ENCODE results near the gene NF1.
"Not testable (repeated sequence)": the region's sequence is repeated elsewhere in the genome, so short reads cannot be mapped to it uniquely, and the experiment has no call there.

Gene NF1

DNA sequence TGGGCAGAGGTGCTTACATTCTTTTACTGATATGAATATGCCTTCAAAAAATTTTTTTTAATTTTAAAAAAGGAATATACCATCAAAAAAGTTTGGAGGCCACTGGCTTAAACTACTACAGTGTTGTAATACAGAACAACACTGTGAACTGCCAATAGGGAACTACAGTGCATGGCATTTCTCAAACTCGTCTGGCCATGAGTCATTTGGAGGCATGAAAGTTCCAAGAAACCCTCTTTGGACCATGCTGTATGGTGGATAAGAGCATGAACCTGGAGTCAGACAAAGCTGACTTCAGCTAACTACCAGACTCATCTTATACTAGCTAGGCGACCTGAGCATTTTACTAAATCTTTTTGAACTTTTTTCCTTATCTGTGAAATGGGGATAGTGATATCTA is 9.2 kb upstream of the NF1 start:
- TF ChIP-seq, protein P1, sequence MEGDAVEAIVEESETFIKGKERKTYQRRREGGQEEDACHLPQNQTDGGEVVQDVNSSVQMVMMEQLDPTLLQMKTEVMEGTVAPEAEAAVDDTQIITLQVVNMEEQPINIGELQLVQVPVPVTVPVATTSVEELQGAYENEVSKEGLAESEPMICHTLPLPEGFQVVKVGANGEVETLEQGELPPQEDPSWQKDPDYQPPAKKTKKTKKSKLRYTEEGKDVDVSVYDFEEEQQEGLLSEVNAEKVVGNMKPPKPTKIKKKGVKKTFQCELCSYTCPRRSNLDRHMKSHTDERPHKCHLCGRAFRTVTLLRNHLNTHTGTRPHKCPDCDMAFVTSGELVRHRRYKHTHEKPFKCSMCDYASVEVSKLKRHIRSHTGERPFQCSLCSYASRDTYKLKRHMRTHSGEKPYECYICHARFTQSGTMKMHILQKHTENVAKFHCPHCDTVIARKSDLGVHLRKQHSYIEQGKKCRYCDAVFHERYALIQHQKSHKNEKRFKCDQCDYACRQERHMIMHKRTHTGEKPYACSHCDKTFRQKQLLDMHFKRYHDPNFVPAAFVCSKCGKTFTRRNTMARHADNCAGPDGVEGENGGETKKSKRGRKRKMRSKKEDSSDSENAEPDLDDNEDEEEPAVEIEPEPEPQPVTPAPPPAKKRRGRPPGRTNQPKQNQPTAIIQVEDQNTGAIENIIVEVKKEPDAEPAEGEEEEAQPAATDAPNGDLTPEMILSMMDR (IDR thresholded peaks at IDR 0.05; ENCODE audit: control insufficient read depth, extremely low read depth, insufficient read depth): no peak
- DNase-seq (ENCODE audit: low read depth): no peak
- no peak overlapping the region for H3K4me3 ChIP-seq (ENCODE audit: low read depth, low read length)

DNA sequence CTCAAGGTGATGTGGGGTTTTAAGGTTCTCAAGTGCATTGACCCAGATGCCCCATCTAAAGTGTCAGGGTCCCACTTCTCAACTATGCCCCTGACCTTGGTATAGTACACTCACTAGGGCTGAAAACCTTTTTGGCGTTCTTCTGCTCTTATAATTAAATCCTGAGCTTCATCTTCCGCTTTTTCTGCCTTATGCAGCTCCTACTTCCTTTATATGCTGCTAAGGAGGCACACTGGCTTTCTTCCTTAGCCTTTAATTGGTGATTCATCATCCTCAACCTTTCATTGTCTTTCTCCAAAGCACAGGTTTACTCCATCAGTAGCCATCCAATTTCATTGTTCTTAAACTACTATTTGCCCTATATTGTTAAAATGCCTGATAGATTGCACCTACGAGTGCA is 5.3 kb upstream of the NF1 start:
- DNase-seq (ENCODE audit: low read depth): no peak
- TF ChIP-seq, protein P1 (IDR thresholded peaks at IDR 0.05; ENCODE audit: control insufficient read depth, extremely low read depth, insufficient read depth): no peak
- no peak overlapping the region for H3K4me3 ChIP-seq (ENCODE audit: low read depth, low read length)

DNA sequence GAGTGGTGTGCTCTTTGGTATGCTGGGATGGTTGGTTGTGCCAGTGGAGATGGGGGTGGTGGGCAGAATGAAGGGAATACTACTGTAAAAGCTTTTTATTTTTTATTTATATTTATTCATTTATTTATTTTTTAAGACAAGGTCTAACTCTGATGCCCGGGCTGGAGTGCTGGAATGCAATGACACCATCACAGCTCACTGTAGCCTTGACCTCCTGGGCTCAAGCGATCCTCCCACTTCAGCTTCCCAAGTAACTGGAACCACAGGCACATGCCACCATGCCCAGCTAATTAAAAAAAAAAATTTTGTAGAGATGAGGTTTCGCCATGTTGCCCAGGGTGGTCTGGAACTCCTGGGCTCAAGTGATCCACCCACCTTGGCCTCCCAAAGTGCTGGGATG is 4.1 kb upstream of the NF1 start:
- not testable (repeated sequence) for H3K4me3 ChIP-seq (ENCODE audit: low read depth, low read length); DNase-seq (ENCODE audit: low read depth)

DNA sequence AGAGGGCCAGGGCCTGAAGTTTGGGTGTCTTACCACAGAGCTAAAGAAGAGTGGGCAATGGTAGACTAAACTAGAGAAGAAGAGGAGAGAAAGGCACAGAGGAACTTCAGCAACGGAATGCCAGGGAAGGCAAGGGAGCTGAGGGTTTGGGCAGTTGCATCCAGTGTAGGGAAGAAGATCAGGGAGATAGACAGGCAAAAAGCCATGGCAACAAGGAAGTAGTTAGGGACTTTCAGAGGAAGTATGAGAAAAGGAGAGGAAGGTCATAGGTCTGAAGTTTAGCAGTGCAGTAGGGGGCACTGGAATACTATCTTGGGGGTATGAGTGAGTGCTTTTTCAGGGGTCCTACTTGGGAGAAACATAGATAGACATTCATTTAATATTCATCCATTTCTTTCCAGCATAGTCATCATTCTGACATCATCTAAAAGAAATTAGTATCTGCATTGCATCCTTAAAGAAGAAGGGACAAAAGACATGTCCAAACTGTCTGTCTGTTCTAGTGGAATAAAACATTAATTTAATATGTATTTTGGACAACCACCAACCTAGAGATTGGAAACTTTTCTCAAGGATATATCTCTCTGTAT is 2.2 kb upstream of the NF1 start:
- TF ChIP-seq, protein P1 (IDR thresholded peaks at IDR 0.05; ENCODE audit: control insufficient read depth, extremely low read depth, insufficient read depth): no peak
- no peak for DNase-seq (ENCODE audit: low read depth)
- H3K4me3 ChIP-seq (ENCODE audit: low read depth, low read length): no peak overlapping the region

DNA sequence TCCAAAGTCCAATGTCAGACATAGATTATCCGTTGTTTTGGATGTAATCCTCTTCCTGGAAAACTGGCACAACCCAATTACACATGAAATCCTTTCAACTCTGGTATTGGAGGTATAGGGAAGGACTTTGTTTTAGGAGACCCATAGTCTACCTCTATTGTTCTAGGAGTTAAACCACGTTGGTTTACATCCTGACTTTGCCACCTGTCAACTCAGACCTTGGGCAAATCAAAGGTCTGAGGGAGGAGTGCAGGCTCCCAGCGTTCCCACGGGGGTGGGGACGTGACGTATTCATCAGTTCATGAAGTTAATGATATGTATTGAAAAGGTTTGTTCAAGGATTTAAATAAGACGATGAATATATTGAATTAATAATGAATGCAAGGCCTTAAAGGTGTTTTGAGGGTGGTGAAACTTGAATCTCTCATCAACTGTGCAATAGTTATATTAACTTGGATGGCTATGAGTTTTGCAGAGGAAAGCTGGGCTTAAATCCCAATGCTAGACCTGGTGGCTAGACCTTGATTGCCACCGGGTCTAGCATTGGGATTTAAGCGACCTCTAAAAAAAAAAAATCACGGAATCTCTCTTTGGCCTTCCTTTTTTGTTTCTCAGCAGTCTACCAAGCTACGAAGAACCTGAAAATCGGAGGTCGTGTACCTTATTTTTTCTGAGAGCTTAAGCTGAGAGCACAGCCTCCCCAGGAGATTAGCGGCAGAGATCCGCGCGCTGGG is 744 bp upstream of the NF1 start:
- peak overlapping the region; percentile 85 for H3K4me3 ChIP-seq (ENCODE audit: low read depth, low read length)
- no peak for DNase-seq (ENCODE audit: low read depth)
- TF ChIP-seq, protein P1 (IDR thresholded peaks at IDR 0.05; ENCODE audit: control insufficient read depth, extremely low read depth, insufficient read depth): no peak

DNA sequence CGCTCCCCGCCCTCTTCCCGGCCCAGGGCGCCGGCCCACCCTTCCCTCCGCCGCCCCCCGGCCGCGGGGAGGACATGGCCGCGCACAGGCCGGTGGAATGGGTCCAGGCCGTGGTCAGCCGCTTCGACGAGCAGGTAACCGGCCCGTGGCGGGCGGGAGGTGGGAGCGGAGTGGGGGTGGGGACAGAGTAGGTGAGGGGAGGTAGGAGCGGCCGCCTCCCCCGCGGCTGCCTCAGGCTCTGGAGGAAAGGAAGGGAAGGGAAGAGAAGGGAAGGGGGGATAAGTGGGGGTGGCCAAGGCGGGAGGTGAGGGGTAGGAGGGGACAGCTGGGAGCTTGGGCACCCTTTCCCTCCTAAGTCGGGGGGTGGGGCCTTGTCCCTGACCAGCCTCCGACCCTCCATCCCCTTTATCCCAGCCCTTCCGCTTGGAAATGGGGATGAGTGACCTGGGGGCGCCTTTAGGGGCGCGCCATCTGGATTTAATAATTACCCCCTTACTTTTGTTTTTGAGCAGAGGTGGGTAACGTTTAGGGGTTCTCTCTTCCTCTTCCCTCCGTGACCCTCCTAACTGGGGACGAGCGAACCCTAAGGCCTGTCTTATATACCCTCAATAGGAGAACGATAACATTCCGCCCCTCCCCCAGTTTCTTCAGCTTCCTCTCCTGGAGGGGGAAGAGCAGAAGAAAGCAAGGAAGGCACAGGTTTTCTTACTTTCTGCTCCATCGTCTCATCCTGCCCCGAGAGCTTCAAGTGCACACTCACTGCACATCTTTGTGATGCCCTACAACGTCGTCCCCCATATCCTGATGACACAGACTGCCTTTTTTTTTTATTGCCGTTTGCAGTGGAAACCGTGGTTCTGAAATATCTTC is 694 bp downstream of the NF1 start:
- peak overlapping the region; percentile 85 for H3K4me3 ChIP-seq (ENCODE audit: low read depth, low read length)
- no peak for DNase-seq (ENCODE audit: low read depth)
- TF ChIP-seq, protein P1 (IDR thresholded peaks at IDR 0.05; ENCODE audit: control insufficient read depth, extremely low read depth, insufficient read depth): no peak

DNA sequence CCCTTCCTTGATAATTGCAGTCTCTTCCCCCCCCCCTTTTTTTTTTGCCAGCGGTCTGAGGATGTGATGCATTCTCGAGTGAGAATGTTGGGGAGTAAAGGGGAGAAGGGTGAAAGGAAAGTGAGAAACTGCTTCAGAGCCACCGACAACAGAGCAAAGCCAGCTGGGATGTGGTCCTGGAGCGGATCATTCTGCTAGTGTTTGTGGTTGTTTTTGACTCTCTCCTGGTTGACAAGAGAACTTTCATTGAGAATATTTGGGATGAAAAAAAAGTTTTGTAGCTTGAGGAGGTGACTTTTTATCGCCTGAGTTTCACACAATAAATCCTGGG is 1.3 kb downstream of the NF1 start:
- H3K4me3 ChIP-seq (ENCODE audit: low read depth, low read length): peak overlapping the region; percentile 85
- TF ChIP-seq, protein P1 (IDR thresholded peaks at IDR 0.05; ENCODE audit: control insufficient read depth, extremely low read depth, insufficient read depth): no peak
- DNase-seq (ENCODE audit: low read depth): no peak

Measured in LNCaP clone FGC (cell line).